Dermis microvascular lymphatic vessel endothelial cell (primary cell): ENCODE measurements around the gene CCDC102A. TPM values are rescaled to one million over a fixed set of nuclear protein-coding genes. Genes with fewer than 3 reads are reported as not detected.
"Not testable (repeated sequence)": the region's sequence is repeated elsewhere in the genome, so short reads cannot be mapped to it uniquely, and the experiment has no call there.

Source experiments
- DNase-seq, 2 donors: peaks; one replicate each; pipeline versions ENCODE4 v3.0.0 to v3.0.0-alpha.2; 2010; ENCODE audit warnings: low read depth in 2 of 2
- total RNA-seq: library from RNA; depleted of rRNA; stranded (reverse); fragments of >200 nt; gene quantifications from 2 replicates; pipeline ENCODE4 v1.2.1, GENCODE V29; 2014

Gene CCDC102A
- total RNA-seq, 1 donor from 2014 or later, result 8.9 TPM

- DNase-seq, result no peak
Measured at GRCh38 chr16:57565461-57565860, 29.1 kb upstream of the CCDC102A start.

GRCh38 chr16:57564571-57565270 is 28.4 kb upstream of the CCDC102A start:
- no peak for DNase-seq

- no peak for DNase-seq
Measured at GRCh38 chr16:57563761-57564160, 27.4 kb upstream of the CCDC102A start.

DNA sequence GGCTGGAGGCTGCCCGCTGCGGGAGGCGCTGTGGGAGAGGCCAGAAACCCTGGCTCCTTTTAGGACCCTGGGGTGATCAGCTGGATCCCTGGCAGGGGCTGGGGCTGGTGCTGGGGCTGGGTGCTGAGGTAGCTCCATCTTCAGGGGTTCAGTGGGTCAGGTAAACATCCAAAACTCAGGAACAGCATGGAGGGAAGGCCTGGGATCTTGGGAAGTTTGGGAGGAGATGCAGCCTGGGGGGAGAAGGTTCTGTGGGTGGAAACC is 27.0 kb upstream of the CCDC102A start:
- no peak for DNase-seq

GRCh38 chr16:57562669-57563486 is 26.5 kb upstream of the CCDC102A start:
- DNase-seq, result no peak

GRCh38 chr16:57562066-57562465 is 25.7 kb upstream of the CCDC102A start:
- no peak for DNase-seq

GRCh38 chr16:57559072-57559790 is 22.9 kb upstream of the CCDC102A start:
- DNase-seq, result no peak

- DNase-seq, result no peak
Measured at GRCh38 chr16:57556941-57557541, 20.7 kb upstream of the CCDC102A start.

- no peak for DNase-seq
Measured at GRCh38 chr16:57555831-57556230, 19.5 kb upstream of the CCDC102A start.

- DNase-seq, result no peak
Measured at GRCh38 chr16:57551057-57551456, 14.7 kb upstream of the CCDC102A start.

GRCh38 chr16:57549730-57550129 is 13.4 kb upstream of the CCDC102A start:
- DNase-seq, result no peak

- DNase-seq, result no peak
Measured at GRCh38 chr16:57548408-57548807, 12.0 kb upstream of the CCDC102A start.

DNA sequence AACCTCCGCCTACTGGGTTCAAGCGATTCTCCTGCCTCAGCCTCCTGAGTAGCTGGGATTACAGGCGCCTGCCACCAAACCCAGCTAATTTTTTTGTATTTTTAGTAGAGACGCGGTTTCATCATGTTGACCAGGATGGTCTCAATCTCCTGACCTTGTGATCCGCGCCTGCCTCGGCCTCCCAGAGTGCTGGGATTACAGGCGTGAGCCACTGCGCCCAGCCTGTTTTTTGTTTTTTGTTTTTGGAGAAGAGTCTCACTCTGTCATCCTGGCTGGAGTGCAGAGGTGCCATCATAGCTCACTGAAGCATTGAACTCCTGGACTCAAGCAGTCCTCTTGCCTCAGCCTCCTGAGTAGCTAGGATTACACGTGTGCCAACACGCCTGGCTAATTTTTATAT is 11.2 kb upstream of the CCDC102A start:
- not testable (repeated sequence) for DNase-seq

GRCh38 chr16:57544124-57544653 is 7.8 kb upstream of the CCDC102A start:
- no peak for DNase-seq

DNA sequence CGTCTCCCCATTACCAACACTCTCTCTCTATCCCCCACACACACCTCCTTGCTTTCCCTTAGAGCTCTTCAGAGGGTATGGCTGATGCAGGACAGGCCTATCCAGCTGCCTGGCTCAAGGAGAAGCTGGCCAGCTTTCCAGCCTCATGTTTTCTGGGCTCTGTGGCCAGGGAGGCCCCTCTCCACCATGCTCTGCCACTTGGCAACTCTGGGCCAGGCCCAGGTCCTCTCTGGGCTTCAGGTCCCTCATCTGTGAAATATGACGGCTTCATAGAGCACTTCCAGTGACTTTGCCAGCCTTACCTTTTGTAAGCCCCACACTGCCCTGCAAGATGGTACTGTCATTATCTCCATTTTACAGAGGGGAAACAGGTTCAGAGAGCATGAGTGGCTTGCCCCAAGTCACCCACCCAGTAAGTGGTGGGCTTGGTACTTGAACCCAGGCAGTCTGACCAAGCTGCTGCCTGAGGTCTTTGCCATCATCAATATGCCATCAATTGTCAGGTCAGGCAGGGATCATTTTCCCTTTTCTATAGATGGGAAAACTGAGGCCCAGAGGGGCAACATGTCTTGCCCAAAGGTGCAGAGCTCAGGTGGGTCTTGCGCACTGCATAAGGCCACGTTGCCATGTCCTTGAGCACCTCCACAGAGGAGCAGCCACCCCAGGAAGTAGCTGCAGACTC is 5.5 kb upstream of the CCDC102A start:
- no peak for DNase-seq

GRCh38 chr16:57540906-57541753 is 4.8 kb upstream of the CCDC102A start:
- DNase-seq, result no peak

GRCh38 chr16:57540387-57540786 is 4.0 kb upstream of the CCDC102A start:
- no peak for DNase-seq

- no peak for DNase-seq
Measured at GRCh38 chr16:57539072-57539796, 2.9 kb upstream of the CCDC102A start.

GRCh38 chr16:57538235-57538721 is 1.9 kb upstream of the CCDC102A start:
- no peak for DNase-seq
